ENCODE measurements around the gene BAHD1. TPM values are rescaled to one million over a fixed set of nuclear protein-coding genes. Genes with fewer than 3 reads are reported as not detected.

BAHD1 gene
- total RNA-seq, 1 donor from 2014 or later: 23.9 TPM

DNA sequence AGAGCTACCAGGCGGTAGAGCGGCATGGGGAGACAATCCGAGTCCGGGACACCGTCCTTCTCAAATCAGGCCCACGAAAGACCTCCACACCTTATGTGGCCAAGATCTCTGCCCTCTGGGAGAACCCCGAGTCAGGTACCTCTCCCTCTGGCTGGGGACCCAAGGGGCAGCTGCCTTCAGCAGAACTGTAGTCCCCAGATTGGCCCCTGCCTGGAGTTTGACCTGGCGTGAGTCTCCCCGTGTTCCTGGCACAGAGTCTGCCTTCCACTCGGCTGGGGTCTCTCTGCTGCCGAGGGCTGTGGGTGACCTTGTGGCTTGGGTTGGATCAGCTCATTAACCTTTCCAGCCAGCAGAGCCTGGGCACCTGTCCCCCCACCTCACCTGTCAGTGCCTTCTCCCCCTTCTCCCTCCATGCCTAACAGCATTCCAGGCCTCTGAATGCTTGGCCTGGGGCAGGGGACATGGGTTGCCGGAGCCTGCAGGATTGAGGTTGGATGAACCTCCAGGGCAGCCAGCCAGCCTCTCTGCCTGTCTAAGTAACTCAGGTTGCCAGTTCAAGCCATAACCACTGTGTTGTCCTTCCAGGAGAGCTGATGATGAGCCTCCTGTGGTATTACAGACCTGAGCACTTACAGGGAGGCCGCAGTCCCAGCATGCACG lies 23.3 kb downstream of the BAHD1 start:
- Mint-ChIP-seq H3K27me3 (ENCODE audit: low read depth) (no peaks in the 10 kb centered on the region), H3K36me3 (peaks cover 4% of the 10 kb centered on the region), H3K4me3 (no peak overlapping the region), H3K27ac (no peak overlapping the region), H3K9me3 (no peaks in the 10 kb centered on the region), H3K4me1 (peaks cover 5% of the 10 kb centered on the region)
- TF ChIP-seq, protein P1, sequence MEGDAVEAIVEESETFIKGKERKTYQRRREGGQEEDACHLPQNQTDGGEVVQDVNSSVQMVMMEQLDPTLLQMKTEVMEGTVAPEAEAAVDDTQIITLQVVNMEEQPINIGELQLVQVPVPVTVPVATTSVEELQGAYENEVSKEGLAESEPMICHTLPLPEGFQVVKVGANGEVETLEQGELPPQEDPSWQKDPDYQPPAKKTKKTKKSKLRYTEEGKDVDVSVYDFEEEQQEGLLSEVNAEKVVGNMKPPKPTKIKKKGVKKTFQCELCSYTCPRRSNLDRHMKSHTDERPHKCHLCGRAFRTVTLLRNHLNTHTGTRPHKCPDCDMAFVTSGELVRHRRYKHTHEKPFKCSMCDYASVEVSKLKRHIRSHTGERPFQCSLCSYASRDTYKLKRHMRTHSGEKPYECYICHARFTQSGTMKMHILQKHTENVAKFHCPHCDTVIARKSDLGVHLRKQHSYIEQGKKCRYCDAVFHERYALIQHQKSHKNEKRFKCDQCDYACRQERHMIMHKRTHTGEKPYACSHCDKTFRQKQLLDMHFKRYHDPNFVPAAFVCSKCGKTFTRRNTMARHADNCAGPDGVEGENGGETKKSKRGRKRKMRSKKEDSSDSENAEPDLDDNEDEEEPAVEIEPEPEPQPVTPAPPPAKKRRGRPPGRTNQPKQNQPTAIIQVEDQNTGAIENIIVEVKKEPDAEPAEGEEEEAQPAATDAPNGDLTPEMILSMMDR (IDR thresholded peaks at IDR 0.05; ENCODE audit: unreplicated experiment): no peak
- no peak for DNase-seq (ENCODE audit: low spot score in 2 of 2, unreplicated experiment in 2 of 2)

- TF ChIP-seq, protein P1 (IDR thresholded peaks at IDR 0.05; ENCODE audit: unreplicated experiment): no peak
- Mint-ChIP-seq H3K27ac (no peak overlapping the region), H3K9me3 (no peaks in the 10 kb centered on the region), H3K4me3 (no peak overlapping the region), H3K36me3 (peaks cover 4% of the 10 kb centered on the region), H3K27me3 (ENCODE audit: low read depth) (no peaks in the 10 kb centered on the region), H3K4me1 (peaks cover 7% of the 10 kb centered on the region)
- no peak for DNase-seq (ENCODE audit: low spot score in 2 of 2, unreplicated experiment in 2 of 2)
Measured at GRCh38 chr15:40464595-40465185, 23.9 kb downstream of the BAHD1 start.

DNA sequence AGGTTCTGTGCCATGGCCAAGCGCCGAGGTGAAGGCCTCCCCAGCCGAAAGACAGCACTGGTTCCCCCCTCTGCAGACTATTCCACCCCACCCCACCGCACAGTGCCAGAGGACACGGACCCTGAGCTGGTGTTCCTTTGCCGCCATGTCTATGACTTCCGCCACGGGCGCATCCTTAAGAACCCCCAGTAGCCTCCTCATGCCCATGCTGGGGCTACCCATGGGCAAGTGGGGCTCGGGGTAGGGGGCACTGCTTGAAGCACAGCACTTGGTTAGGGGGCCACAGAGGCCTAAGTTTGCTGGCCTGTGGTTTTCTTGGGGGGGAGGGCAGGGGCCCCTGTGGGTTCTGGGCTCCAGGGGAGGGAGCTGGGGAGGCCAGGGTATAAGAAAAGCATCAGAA lies 25.2 kb downstream of the BAHD1 start:
- TF ChIP-seq, protein P1 (IDR thresholded peaks at IDR 0.05; ENCODE audit: unreplicated experiment): no peak
- Mint-ChIP-seq H3K27me3 (ENCODE audit: low read depth) (no peaks in the 10 kb centered on the region), H3K36me3 (peaks cover 4% of the 10 kb centered on the region), H3K9me3 (no peaks in the 10 kb centered on the region), H3K4me1 (peaks cover 10% of the 10 kb centered on the region), H3K27ac (no peak overlapping the region), H3K4me3 (no peak overlapping the region)
- no peak for DNase-seq (ENCODE audit: low spot score in 2 of 2, unreplicated experiment in 2 of 2)

DNA sequence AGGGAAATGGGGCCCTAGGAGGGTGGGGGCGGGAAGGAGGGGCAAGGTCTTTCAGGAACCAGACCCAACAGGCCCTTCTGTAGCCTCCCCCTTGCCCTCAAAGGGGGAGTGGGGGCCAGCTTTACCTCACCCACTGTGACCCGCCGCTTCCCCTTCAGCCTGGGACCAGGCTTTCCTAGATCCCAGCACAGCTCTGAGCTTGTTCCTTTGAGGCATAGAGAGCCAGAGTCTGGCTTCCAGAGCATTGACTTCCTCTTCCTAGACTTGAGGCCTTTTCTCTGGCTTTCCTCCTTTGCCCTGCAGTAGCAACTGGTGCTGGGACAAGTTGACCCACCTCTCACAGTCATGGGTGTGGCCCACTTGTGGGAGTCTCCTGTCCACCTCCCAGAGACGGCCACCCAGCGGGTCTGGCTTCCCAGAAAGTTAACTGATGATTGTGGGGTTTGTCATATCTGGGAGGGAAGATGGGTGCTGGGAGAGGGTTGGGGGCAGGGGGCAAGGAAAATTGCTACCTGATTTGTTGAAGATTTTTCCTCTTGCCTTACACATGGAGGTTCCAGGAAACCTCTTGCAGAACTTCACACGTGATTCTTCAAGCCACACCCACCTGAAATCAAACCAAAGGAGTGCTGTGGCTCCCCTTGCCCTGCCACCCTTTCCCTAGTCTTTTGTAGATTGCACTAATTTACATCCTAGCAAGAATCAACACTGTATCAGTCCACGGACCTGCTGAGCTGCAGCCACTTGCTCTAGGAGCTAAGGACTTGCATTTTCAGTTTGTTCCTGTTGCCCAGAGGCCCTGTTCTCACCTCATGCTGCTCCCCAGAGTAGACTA lies 25.9 kb downstream of the BAHD1 start:
- Mint-ChIP-seq H3K4me3 (no peak overlapping the region), H3K36me3 (peaks cover 4% of the 10 kb centered on the region), H3K9me3 (no peaks in the 10 kb centered on the region), H3K4me1 (peaks cover 12% of the 10 kb centered on the region), H3K27ac (no peak overlapping the region), H3K27me3 (ENCODE audit: low read depth) (no peaks in the 10 kb centered on the region)
- DNase-seq (ENCODE audit: low spot score in 2 of 2, unreplicated experiment in 2 of 2): no peak
- TF ChIP-seq, protein P1 (IDR thresholded peaks at IDR 0.05; ENCODE audit: unreplicated experiment): no peak

GRCh38 chr15:40467261-40467615 lies 26.5 kb downstream of the BAHD1 start:
- peaks cover 4% of the 10 kb centered on the region for H3K36me3 Mint-ChIP-seq
- no peak overlapping the region for H3K27ac Mint-ChIP-seq
- no peak overlapping the region for H3K4me3 Mint-ChIP-seq
- peaks cover 17% of the 10 kb centered on the region for H3K4me1 Mint-ChIP-seq
- TF ChIP-seq, protein P1 (IDR thresholded peaks at IDR 0.05; ENCODE audit: unreplicated experiment): no peak
- no peak for DNase-seq (ENCODE audit: low spot score in 2 of 2, unreplicated experiment in 2 of 2)
- H3K9me3 Mint-ChIP-seq: no peaks in the 10 kb centered on the region
- H3K27me3 Mint-ChIP-seq (ENCODE audit: low read depth): no peaks in the 10 kb centered on the region

Measured in mesothelial cell of epicardium (in vitro differentiated cells).